Activated CD8-positive, alpha-beta memory T cell treated with anti-CD3 and anti-CD28 coated beads for 48 hours (primary cell): ENCODE measurements around the gene RDH5.

Source experiments
- DNase-seq, 3 experiments: peaks; one replicate each; pipeline ENCODE4 v3.0.0-alpha.2; 2020; ENCODE audit warnings: low read depth in 2 of 3, low spot score in 2 of 3

RDH5 gene

GRCh38 chr12:55720071-55720564 is at the start of gene RDH5:
TSS of gene RDH5 (plus strand) at chr12:55720393. CDS start at chr12:55721185, 792 bp downstream.
- DNase-seq = no peak

- no peak for DNase-seq
Observed at GRCh38 chr12:55671746-55672145, 48.4 kb upstream of the RDH5 start.

GRCh38 chr12:55673638-55674037 is 46.6 kb upstream of the RDH5 start:
- DNase-seq = no peak

GRCh38 chr12:55675666-55676065 is 44.5 kb upstream of the RDH5 start:
- no peak for DNase-seq

- DNase-seq = no peak
Observed at GRCh38 chr12:55676707-55677106, 43.5 kb upstream of the RDH5 start.

- no peak for DNase-seq
Observed at GRCh38 chr12:55679691-55680090, 40.5 kb upstream of the RDH5 start.

- DNase-seq = no peak
Observed at GRCh38 chr12:55681142-55682077, 38.8 kb upstream of the RDH5 start.

GRCh38 chr12:55682087-55682796 is 38.0 kb upstream of the RDH5 start:
- no peak for DNase-seq

GRCh38 chr12:55683676-55684075 is 36.5 kb upstream of the RDH5 start:
- DNase-seq = no peak

- no peak for DNase-seq
Observed at GRCh38 chr12:55684761-55685370, 35.3 kb upstream of the RDH5 start.

- no peak for DNase-seq
Observed at GRCh38 chr12:55685671-55686070, 34.5 kb upstream of the RDH5 start.

GRCh38 chr12:55686366-55687010 is 33.7 kb upstream of the RDH5 start:
- DNase-seq = no peak

GRCh38 chr12:55687746-55688145 is 32.4 kb upstream of the RDH5 start:
- DNase-seq = no peak

- no peak for DNase-seq
Observed at GRCh38 chr12:55688716-55689655, 31.2 kb upstream of the RDH5 start.

- DNase-seq = no peak
Observed at GRCh38 chr12:55692631-55693322, 27.4 kb upstream of the RDH5 start.

- DNase-seq = no peak
Observed at GRCh38 chr12:55693323-55694187, 26.6 kb upstream of the RDH5 start.

GRCh38 chr12:55694188-55694515 is 26.0 kb upstream of the RDH5 start:
- no peak for DNase-seq

GRCh38 chr12:55694651-55695050 is 25.5 kb upstream of the RDH5 start:
- no peak for DNase-seq

- DNase-seq = no peak
Observed at GRCh38 chr12:55695349-55695748, 24.8 kb upstream of the RDH5 start.
